ENCODE data around the gene MYO1B. TPM values are rescaled to one million over a fixed set of nuclear protein-coding genes. Genes with fewer than 3 reads are reported as not detected.

The MYO1B gene
- total RNA-seq, 1 experiment from 2014 or later, result 37.8 TPM

GRCh38 chr2:191446910-191447309, 201.7 kb downstream of the MYO1B start:
- BruUV-seq (replicated peaks), result no TSS peak
- Histone ChIP-seq H3K27ac (ENCODE audit: low read depth, low read length, poor library complexity, severe bottlenecking) (no peak overlapping the region), H3K4me3 (ENCODE audit: low read depth, low read length, poor library complexity, severe bottlenecking) (no peak overlapping the region), H3K9me3 (ENCODE audit: low read depth, low read length, poor library complexity, severe bottlenecking) (no peaks in the 10 kb centered on the region), H3K36me3 (ENCODE audit: insufficient read depth, low read length, poor library complexity, severe bottlenecking) (no peaks in the 10 kb centered on the region), H3K4me1 (ENCODE audit: insufficient read depth, low read length, poor library complexity, severe bottlenecking) (no peaks in the 10 kb centered on the region), H3K27me3 (replicated peaks; ENCODE audit: insufficient read depth, low read depth, low read length, poor library complexity) (no peaks in the 10 kb centered on the region)
- no peak for TF ChIP-seq CTCF (conservative IDR thresholded peaks at IDR 0.05; ENCODE audit: low read depth, low read length)
- no peak for TF ChIP-seq EZH2 (IDR thresholded peaks at IDR 0.05; ENCODE audit: borderline replicate concordance, low read depth, low read length, poor library complexity, severe bottlenecking)
- ChIA-PET CTCF (no interaction called here), POLR2A (ENCODE audit: low non-redundant PET) (no interaction called here)
- no peak for DNase-seq (ENCODE audit: low spot score)
- intact Hi-C loops (cut with micrococcal nuclease; ENCODE audit: unreplicated experiment), result no loop called here

GRCh38 chr2:191451116-191451515, 205.9 kb downstream of the MYO1B start:
- ChIA-PET CTCF (no interaction called here), POLR2A (ENCODE audit: low non-redundant PET) (no interaction called here)
- no TSS peak for BruUV-seq (replicated peaks)
- Histone ChIP-seq H3K9me3 (ENCODE audit: low read depth, low read length, poor library complexity, severe bottlenecking) (no peaks in the 10 kb centered on the region), H3K27me3 (replicated peaks; ENCODE audit: insufficient read depth, low read depth, low read length, poor library complexity) (no peaks in the 10 kb centered on the region), H3K27ac (ENCODE audit: low read depth, low read length, poor library complexity, severe bottlenecking) (no peak overlapping the region), H3K4me1 (ENCODE audit: insufficient read depth, low read length, poor library complexity, severe bottlenecking) (no peaks in the 10 kb centered on the region), H3K4me3 (ENCODE audit: low read depth, low read length, poor library complexity, severe bottlenecking) (no peak overlapping the region), H3K36me3 (ENCODE audit: insufficient read depth, low read length, poor library complexity, severe bottlenecking) (no peaks in the 10 kb centered on the region)
- no peak for DNase-seq (ENCODE audit: low spot score)
- intact Hi-C loops (cut with micrococcal nuclease; ENCODE audit: unreplicated experiment), result no loop called here
- TF ChIP-seq CTCF (conservative IDR thresholded peaks at IDR 0.05; ENCODE audit: low read depth, low read length), result no peak
- TF ChIP-seq EZH2 (IDR thresholded peaks at IDR 0.05; ENCODE audit: borderline replicate concordance, low read depth, low read length, poor library complexity, severe bottlenecking), result no peak

- no peak for DNase-seq (ENCODE audit: low spot score)
- Histone ChIP-seq H3K27me3 (replicated peaks; ENCODE audit: insufficient read depth, low read depth, low read length, poor library complexity) (no peaks in the 10 kb centered on the region), H3K27ac (ENCODE audit: low read depth, low read length, poor library complexity, severe bottlenecking) (no peak overlapping the region), H3K36me3 (ENCODE audit: insufficient read depth, low read length, poor library complexity, severe bottlenecking) (no peaks in the 10 kb centered on the region), H3K4me1 (ENCODE audit: insufficient read depth, low read length, poor library complexity, severe bottlenecking) (no peaks in the 10 kb centered on the region), H3K4me3 (ENCODE audit: low read depth, low read length, poor library complexity, severe bottlenecking) (no peak overlapping the region), H3K9me3 (ENCODE audit: low read depth, low read length, poor library complexity, severe bottlenecking) (no peaks in the 10 kb centered on the region)
- CTCF ChIA-PET, result no interaction called here
- POLR2A ChIA-PET (ENCODE audit: low non-redundant PET), result no interaction called here
- intact Hi-C loops (cut with micrococcal nuclease; ENCODE audit: unreplicated experiment), result no loop called here
- TF ChIP-seq EZH2 (IDR thresholded peaks at IDR 0.05; ENCODE audit: borderline replicate concordance, low read depth, low read length, poor library complexity, severe bottlenecking) (no peak), CTCF (conservative IDR thresholded peaks at IDR 0.05; ENCODE audit: low read depth, low read length) (no peak)
- no TSS peak for BruUV-seq (replicated peaks)
Measured at GRCh38 chr2:191452065-191452464, 206.9 kb downstream of the MYO1B start.

Data from A673 (cell line).